Choroid plexus epithelial cell (primary cell): ENCODE measurements around the gene FOXK1.

Source experiments
- DNase-seq: peaks from one replicate; pipeline ENCODE4 v3.0.0-alpha.2; 2010; ENCODE audit warnings: low read depth
- H3K4me3 ChIP-seq: 2 replicates; pipeline ENCODE4 v1.5.1; 2011; ENCODE audit warnings: low read depth, mild to moderate bottlenecking, control low read depth, low read length, moderate library complexity
- CTCF ChIP-seq: conservative IDR thresholded peaks from 2 replicates; pipeline ENCODE4 v1.5.1; 2011; ENCODE audit warnings: low read depth, mild to moderate bottlenecking, control low read depth, inconsistent platforms, low read length, moderate library complexity

FOXK1 gene

GRCh38 chr7:4781366-4782069 is 99.4 kb downstream of the FOXK1 start:
- no peak overlapping the region for H3K4me3 ChIP-seq
- no peak for TF ChIP-seq CTCF
- no peak for DNase-seq

GRCh38 chr7:4782333-4783291 is 100.5 kb downstream of the FOXK1 start:
- no peak for TF ChIP-seq CTCF
- DNase-seq = no peak
- no peak overlapping the region for H3K4me3 ChIP-seq

GRCh38 chr7:4783292-4783652 is 101.2 kb downstream of the FOXK1 start:
- DNase-seq = no peak
- no peak for TF ChIP-seq CTCF
- no peak overlapping the region for H3K4me3 ChIP-seq

GRCh38 chr7:4783762-4784351 is 101.8 kb downstream of the FOXK1 start:
- no peak for DNase-seq
- TF ChIP-seq CTCF = no peak
- no peak overlapping the region for H3K4me3 ChIP-seq

- no peak for TF ChIP-seq CTCF
- no peak overlapping the region for H3K4me3 ChIP-seq
- no peak for DNase-seq
These were observed 102.7 kb downstream of the FOXK1 start for GRCh38 chr7:4784799-4785198.

GRCh38 chr7:4785371-4785770 is 103.3 kb downstream of the FOXK1 start:
- no peak for DNase-seq
- TF ChIP-seq CTCF = no peak
- H3K4me3 ChIP-seq = no peak overlapping the region
